Ovary (tissue), 9 donors: ENCODE data around the gene IRX4. TPM values are rescaled to one million over a fixed set of nuclear protein-coding genes. Genes with fewer than 3 reads are reported as not detected.

Experiments used
- DNase-seq, 5 donors: peaks; one replicate each; pipeline ENCODE4 v3.0.0-alpha.2; 2019 to 2020
- H3K27ac ChIP-seq, 2 donors: fragments of 200-600 bp; one replicate each; pipeline versions ENCODE4 v1.5.1 to v1.8.0; 2019 to 2022
- H3K27me3 ChIP-seq: fragments of 200-600 bp; one replicate; pipeline ENCODE4 v1.8.0; 2022
- H3K36me3 ChIP-seq: fragments of 200-600 bp; sonication (generic); one replicate; pipeline ENCODE4 v1.5.1; 2019
- H3K4me1 ChIP-seq: one replicate; pipeline ENCODE4 v1.8.1; 2013; ENCODE audit warnings: mild to moderate bottlenecking, moderate library complexity; ENCODE audit not compliant: insufficient read depth
- H3K4me3 ChIP-seq: fragments of 200-600 bp; sonication (generic); one replicate; pipeline ENCODE4 v1.5.1; 2017
- H3K9me3 ChIP-seq, 2 donors: fragments of 200-600 bp in 1 of 2; sonication (generic) in 1 of 2; one replicate each; pipeline versions ENCODE4 v1.5.1 to v1.8.1; 2013 to 2019; ENCODE audit warnings: mild to moderate bottlenecking in 1 of 2, moderate library complexity in 1 of 2
- CTCF ChIP-seq, 3 donors: fragments of 450-650 bp in 2 of 3; fragments of 200-600 bp in 1 of 3; IDR thresholded peaks; one replicate each; pipeline versions ENCODE4 v1.5.1 to v1.8.0; 2016 to 2022; ENCODE audit warnings: antibody characterized with exemption in 3 of 3, mild to moderate bottlenecking in 1 of 3
- EP300 ChIP-seq: sonication (generic); formaldehyde crosslinking; IDR thresholded peaks from one replicate; pipeline ENCODE4 v1.6.1; 2017; ENCODE audit warnings: antibody characterized with exemption
- POLR2A ChIP-seq: fragments of 450-650 bp; IDR thresholded peaks from one replicate; pipeline ENCODE4 v1.6.1; 2017; ENCODE audit warnings: antibody characterized with exemption, mild to moderate bottlenecking, moderate library complexity
- WGBS, 3 donors: extraction: QIAGEN DNeasy Blood & Tissue Kit in 1 of 3; methylation state at CpG; one replicate each; pipeline versions ENCODE4 v1.1.5 to v1.1.7; 2013 to 2017; 5-methylcytosine and 5-hydroxymethylcytosine counted together
- intact Hi-C, 4 donors: fragments of 100-400 bp; cut with DNase I; formaldehyde crosslinking; loops; one replicate each; pipeline versions ENCODE4 v1.11.0 to v1.15.1; 2022 to 2023
- polyA plus RNA-seq, 2 donors: library from polyadenylated mRNA; stranded (reverse); fragments of 200-250 nt in 1 of 2; fragments of 350-450 nt in 1 of 2; fragmentation: Illumina TruSeq in 1 of 2; extraction: RNeasy Lipid Tissue Mini Kit (QIAGEN cat#74804) in 1 of 2; gene quantifications; one replicate each; pipeline ENCODE4 v1.2.3, GENCODE V29; 2013 to 2014
- total RNA-seq, 7 donors: library from RNA; depleted of rRNA in 2 of 7; stranded (reverse); fragments of >200 nt in 2 of 7; fragmentation: NEBNext Ultra II Directional in 3 of 7; extraction: Animal tissue kit (Norgen Biotek cat#: 25700) in 3 of 7; gene quantifications; one replicate each; pipeline versions ENCODE4 v1.1.0 to v1.2.4, GENCODE V29; 2016 to 2023
- donor health status: DM: no; HTN: no; CAD: no; lungs with moderate emphysema.
- donor health status: DM: no; HTN: no; CAD: no.
- donor health status: Bipolar disorder and iron deficiency.
- donor health status: DM: yes; HTN: yes; CAD: no.
- donor health status: DM: no; HTN: no; CAD: no.
- donor health status: DM: yes; HTN: yes; CAD: no.

The IRX4 gene
- total and polyA plus RNA-seq, 9 donors: 0.23 TPM; not detected in 8

DNA sequence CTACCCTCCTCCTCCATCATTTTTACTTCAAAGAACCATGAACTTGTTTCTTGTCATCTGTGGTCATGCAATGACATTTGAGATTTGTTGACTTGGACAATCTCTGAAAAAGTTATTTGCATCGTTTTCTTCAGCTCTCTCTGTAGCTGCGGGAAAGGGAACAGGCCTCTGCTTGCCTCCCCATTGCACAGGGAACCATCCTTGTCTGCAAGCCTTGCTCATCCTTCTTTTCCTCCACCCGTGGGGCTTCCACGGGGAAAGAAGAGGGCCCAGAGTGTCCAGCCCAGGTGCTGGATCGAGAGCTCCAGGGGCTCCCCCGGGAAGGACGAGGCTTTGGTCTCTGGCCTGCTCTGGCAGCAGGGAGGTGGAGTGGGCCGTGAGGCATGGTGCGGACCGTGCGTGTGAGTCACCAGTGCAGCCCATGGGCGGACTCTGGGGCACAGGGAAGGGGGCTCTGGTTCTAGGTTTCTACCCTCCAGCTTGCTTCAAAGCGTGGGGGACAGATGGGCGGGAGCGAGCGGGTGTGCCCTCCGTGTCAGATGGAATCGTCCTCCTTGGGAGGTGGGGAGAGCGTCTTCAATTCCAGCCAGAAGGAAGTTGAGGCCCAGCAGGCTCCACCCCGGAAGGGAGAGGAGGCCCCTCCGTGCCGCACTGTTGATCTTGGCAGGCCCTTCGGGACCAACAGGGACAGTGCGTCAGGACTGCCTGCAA lies 6.0 kb upstream of the IRX4 start:
- H3K4me1 ChIP-seq: peaks cover 1% of the 10 kb centered on the region
- no peaks in the 10 kb centered on the region for H3K9me3 ChIP-seq
- DNase-seq: no peak
- 64 to 71% (median 71%) methylated on average over 22 to 24 of the region's 24 CpGs for WGBS, 3 donors
- H3K36me3 ChIP-seq: no peaks in the 10 kb centered on the region
- intact Hi-C loops: no loop called here
- TF ChIP-seq EP300: no peak
- no peak for TF ChIP-seq CTCF (IDR thresholded peaks at IDR 0.05)
- TF ChIP-seq POLR2A: no peak
- no peaks in the 10 kb centered on the region for H3K27me3 ChIP-seq
- H3K27ac ChIP-seq: no peak overlapping the region
- no peak overlapping the region for H3K4me3 ChIP-seq

GRCh38 chr5:1887588-1888360 lies 5.0 kb upstream of the IRX4 start:
- Histone ChIP-seq H3K36me3 (no peaks in the 10 kb centered on the region), H3K4me1 (peaks cover 3% of the 10 kb centered on the region), H3K27me3 (no peaks in the 10 kb centered on the region), H3K27ac (no peak overlapping the region), H3K4me3 (no peak overlapping the region), H3K9me3 (no peaks in the 10 kb centered on the region)
- TF ChIP-seq EP300 (no peak), POLR2A (no peak), CTCF (IDR thresholded peaks at IDR 0.05) (no peak)
- 9 to 17% (median 10%) methylated on average over 23 to 31 of the region's 31 CpGs for WGBS, 3 donors
- DNase-seq: no peak
- intact Hi-C loops: no loop called here

GRCh38 chr5:1886846-1887587 lies 4.3 kb upstream of the IRX4 start:
- Histone ChIP-seq H3K4me1 (peaks cover 4% of the 10 kb centered on the region), H3K9me3 (no peaks in the 10 kb centered on the region), H3K27me3 (no peaks in the 10 kb centered on the region), H3K27ac (no peak overlapping the region), H3K4me3 (no peak overlapping the region), H3K36me3 (no peaks in the 10 kb centered on the region)
- 1% methylated on average over 21 to 102 of the region's 102 CpGs for WGBS, 3 donors
- intact Hi-C loops: no loop called here
- DNase-seq: no peak
- no peak for TF ChIP-seq CTCF (IDR thresholded peaks at IDR 0.05)
- TF ChIP-seq EP300: no peak
- TF ChIP-seq POLR2A: no peak

DNA sequence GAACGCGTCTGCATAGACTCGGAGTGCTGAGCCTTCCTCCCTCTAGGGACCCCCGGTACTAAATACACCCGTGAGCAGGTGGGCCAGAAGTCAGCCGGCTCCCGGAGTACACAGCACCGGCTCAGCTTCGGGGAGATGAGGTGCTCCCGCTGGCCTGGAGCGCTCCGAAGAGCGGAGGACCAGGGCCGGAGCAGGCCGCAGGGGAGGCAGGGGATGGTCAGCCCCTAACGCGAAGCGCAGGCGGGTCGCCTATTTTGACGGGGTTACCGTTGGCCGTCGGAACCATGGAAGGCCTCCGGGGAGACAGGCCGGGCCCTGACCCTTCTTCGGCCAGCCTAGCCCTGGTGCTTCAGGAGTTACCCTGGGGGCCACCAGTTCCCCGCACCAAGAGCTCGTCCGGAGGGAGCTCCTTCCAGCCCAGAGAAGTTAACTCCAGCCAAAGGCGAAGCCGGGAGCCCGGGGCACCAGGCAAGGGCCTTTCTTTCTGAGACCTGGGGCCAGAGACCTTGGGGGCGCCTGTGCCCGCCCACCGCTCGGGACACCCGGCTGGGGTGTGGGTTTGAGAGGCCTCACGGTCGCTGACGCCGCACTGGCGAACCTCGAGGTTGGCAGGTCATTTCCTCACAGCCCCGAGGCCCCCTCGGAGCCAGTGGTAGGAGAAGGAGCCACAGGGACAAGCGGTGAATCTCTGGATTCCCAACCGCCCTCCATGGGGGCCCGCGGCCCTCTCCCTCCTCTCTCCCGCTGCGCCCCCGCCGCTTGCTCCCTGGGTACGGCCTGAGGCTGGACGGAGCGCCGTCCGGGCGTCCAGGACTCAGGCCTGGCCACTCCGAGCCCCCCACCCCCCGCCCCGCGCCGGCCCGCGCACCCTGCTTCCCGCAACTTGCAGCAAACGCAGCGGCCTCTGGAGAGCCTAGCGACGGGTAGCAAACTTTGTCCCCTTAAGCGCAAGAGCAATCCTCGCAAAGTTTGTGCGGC lies 3.4 kb upstream of the IRX4 start:
- Histone ChIP-seq H3K4me3 (no peak overlapping the region), H3K4me1 (peaks cover 4% of the 10 kb centered on the region), H3K27ac (no peak overlapping the region), H3K36me3 (no peaks in the 10 kb centered on the region), H3K27me3 (no peaks in the 10 kb centered on the region), H3K9me3 (no peaks in the 10 kb centered on the region)
- DNase-seq: no peak
- WGBS, 3 donors: 2 to 4% (median 3%) methylated on average over 60 to 75 of the region's 75 CpGs
- intact Hi-C loops: no loop called here
- TF ChIP-seq EP300 (no peak), CTCF (IDR thresholded peaks at IDR 0.05) (no peak), POLR2A (no peak)
